Measurements from ENCODE around the gene GGA1.

Gene GGA1

DNA sequence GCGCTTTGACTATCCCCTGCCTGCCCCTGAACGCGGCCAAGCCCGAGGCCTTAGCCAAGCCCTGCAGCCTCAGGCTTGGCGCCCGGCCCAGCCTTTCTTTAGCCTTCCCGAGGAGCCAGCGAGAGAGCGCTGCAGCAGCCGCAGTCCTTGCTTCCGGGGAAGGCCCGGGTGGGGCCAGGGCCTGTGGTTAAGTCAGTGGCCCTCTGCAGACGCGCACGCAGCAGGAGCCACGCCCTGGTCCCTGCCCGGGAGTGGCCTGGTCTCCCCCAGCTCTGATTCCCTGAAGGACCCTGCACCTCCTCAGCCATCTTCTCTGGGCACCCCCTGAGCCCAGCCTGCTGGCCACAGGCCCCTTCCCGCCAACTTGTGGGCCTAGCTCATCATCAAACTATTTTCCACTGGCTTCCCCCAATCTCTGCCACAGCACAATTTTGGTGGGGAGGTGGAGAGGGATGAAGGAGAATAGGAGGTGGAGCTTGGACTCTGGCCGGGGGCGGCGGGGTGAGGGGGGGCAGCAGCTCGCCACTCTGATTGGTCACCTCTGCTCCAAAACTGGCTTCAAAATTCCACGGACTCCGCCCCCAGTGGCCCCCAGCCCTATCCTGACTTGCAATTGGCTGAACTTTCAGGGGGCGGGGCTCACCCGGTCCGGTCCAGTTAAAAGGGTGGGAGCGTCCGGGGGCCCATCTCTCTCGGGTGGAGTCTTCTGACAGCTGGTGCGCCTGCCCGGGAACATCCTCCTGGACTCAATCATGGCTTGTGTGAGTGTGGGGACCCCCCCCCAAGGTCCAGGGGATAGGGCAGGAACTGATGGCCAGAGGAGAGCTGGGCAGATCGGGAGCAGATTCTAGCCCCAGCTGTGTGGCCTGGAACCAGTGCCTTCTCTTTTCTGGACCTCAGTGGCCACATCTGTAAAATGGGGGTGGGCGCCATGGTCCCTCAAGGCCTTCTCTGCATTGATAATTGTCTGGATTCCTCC, 66.6 kb downstream of the GGA1 start, which contains the start of gene LGALS1:
Gene LGALS1, plus strand, starts transcription at position 686 of the 979 bp plus-strand sequence. Its CDS starts 67 bp downstream, at position 753.
- H3K4me1 ChIP-seq (ENCODE audit: control insufficient read depth, insufficient read depth, low read length), result peaks cover 5% of the 10 kb centered on the region
- WGBS, 2 experiments, result 50 to 54% methylated on average over 33 to 34 of the region's 34 CpGs
- H3K27ac ChIP-seq (ENCODE audit: insufficient read depth, low read depth, low read length, poor library complexity, severe bottlenecking), result no peak within 1 kb of the TSS
- peak within 1 kb of the TSS; percentile 3 for H3K4me3 ChIP-seq (ENCODE audit: insufficient read depth, low read depth, low read length)
- H3K36me3 ChIP-seq (ENCODE audit: control insufficient read depth, insufficient read depth, low read length), result no peaks in the 10 kb centered on the region
- peaks cover 17% of the 10 kb centered on the region for H3K27me3 ChIP-seq (ENCODE audit: control insufficient read depth, insufficient read depth, low read length, poor library complexity, severe bottlenecking)
- H3K9me3 ChIP-seq (ENCODE audit: control insufficient read depth, low read length), result no peaks in the 10 kb centered on the region

DNA sequence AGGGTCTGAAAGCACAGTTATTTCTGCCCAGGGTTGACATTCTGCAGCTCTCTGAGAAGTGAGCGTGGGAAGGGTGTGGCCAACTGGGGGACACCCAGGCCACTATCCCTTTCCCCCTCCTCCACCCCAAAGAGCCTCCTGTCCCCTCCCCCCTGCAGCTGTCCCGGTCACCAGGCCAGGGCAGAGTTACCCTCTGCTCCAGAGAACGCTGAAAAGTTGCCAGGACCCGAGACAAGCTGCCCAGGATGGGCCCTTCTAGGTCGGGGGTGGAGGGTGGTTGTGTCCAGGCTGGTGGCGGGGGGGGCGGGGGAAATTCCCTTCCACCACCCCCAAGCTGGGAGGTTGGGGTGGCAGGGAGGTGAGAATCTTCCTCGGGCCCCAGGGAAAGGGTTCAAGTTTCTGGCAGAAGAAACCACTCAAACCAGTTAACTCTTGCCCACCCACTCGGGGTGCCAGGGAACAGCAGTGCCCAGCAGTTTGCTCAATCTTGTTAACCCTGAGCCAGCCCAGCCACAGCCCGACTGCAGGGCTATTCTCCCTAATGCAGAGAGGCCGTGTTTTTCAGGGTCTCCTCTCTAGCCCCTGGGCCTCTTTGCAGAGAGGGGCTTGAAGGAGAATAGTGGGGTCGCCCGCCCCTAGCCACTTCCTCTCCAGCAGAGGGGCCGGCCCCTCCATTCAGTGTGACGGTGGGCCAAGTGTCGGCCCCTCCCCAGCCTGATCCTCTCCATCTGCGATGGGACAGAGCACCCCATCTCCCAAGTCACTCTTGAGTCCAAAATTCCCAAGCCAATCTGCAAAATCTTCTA, 67.5 kb downstream of the GGA1 start:
- H3K4me1 ChIP-seq (ENCODE audit: control insufficient read depth, insufficient read depth, low read length), result peaks cover 5% of the 10 kb centered on the region
- H3K27me3 ChIP-seq (ENCODE audit: control insufficient read depth, insufficient read depth, low read length, poor library complexity, severe bottlenecking), result peaks cover 17% of the 10 kb centered on the region
- 39 to 49% methylated on average over 15 to 17 of the region's 17 CpGs for WGBS, 2 experiments
- no peaks in the 10 kb centered on the region for H3K9me3 ChIP-seq (ENCODE audit: control insufficient read depth, low read length)
- no peaks in the 10 kb centered on the region for H3K36me3 ChIP-seq (ENCODE audit: control insufficient read depth, insufficient read depth, low read length)
- H3K4me3 ChIP-seq (ENCODE audit: insufficient read depth, low read depth, low read length), result no peak overlapping the region
- H3K27ac ChIP-seq (ENCODE audit: insufficient read depth, low read depth, low read length, poor library complexity, severe bottlenecking), result no peak overlapping the region

DNA sequence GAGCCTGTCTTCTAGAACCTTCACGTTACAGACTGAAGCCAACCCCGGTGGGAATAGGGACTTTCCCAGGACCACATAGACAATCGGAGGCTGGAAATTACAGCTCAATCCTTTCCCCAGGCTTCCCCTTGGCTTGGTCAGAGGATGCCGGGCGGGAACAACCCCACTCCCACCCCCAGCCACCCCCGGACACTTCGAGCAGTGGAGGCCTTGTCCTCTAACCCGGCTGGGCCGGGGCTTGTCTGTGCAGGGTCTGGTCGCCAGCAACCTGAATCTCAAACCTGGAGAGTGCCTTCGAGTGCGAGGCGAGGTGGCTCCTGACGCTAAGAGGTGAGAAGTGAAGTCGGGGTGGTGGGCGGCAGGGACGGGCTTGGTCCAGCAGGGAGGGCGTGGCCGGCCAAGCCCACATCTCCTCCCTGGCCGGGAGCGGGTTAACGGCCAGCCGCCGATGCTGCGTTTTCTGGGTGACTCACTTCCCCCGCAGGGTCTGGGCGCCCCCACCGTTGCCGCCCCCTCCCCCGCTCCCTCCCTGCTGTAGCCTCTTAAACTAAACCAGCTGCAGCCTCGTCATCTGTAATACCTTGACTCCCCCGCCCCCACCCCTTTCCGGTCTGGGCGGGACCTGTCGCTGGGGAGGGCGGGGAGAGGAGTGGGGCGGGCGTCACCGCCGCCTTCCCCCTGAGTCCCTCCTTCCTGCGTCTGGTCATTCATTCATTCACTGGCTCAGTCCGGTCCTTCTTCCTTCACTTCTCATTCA, 68.3 kb downstream of the GGA1 start:
- peak overlapping the region; percentile 46 for H3K4me3 ChIP-seq (ENCODE audit: insufficient read depth, low read depth, low read length)
- H3K9me3 ChIP-seq (ENCODE audit: control insufficient read depth, low read length), result no peaks in the 10 kb centered on the region
- no peaks in the 10 kb centered on the region for H3K36me3 ChIP-seq (ENCODE audit: control insufficient read depth, insufficient read depth, low read length)
- 3% methylated on average over 41 to 42 of the region's 42 CpGs for WGBS, 2 experiments
- peaks cover 5% of the 10 kb centered on the region for H3K4me1 ChIP-seq (ENCODE audit: control insufficient read depth, insufficient read depth, low read length)
- H3K27me3 ChIP-seq (ENCODE audit: control insufficient read depth, insufficient read depth, low read length, poor library complexity, severe bottlenecking), result peaks cover 17% of the 10 kb centered on the region
- H3K27ac ChIP-seq (ENCODE audit: insufficient read depth, low read depth, low read length, poor library complexity, severe bottlenecking), result no peak overlapping the region

DNA sequence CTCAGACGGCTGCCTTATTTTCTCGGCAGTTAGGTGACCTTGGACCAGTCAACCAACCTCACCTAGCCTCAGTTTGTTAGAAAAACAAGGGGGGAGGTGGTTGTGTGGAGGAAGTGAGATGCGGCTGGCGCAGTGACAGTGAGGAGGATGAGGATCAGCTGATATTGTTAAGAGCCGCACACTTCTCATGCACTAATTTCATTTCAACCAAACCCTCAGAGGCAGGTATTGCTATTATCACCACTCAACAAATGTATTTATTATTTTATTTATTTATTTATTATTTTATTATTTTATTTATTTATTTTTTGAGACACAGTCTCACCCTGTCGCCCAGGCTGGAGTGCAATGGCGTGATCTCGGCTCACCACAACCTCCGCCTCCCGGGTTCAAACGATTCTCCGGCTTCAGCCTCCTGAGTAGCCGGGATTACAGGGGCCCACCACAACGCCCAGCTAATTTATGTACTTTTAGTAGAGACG, 68.9 kb downstream of the GGA1 start:
- H3K27ac ChIP-seq (ENCODE audit: insufficient read depth, low read depth, low read length, poor library complexity, severe bottlenecking), result no peak overlapping the region
- peak overlapping the region; percentile 46 for H3K4me3 ChIP-seq (ENCODE audit: insufficient read depth, low read depth, low read length)
- H3K27me3 ChIP-seq (ENCODE audit: control insufficient read depth, insufficient read depth, low read length, poor library complexity, severe bottlenecking), result peaks cover 17% of the 10 kb centered on the region
- 78 to 83% methylated on average over 11 to 15 of the region's 15 CpGs for WGBS, 2 experiments
- H3K36me3 ChIP-seq (ENCODE audit: control insufficient read depth, insufficient read depth, low read length), result no peaks in the 10 kb centered on the region
- H3K9me3 ChIP-seq (ENCODE audit: control insufficient read depth, low read length), result no peaks in the 10 kb centered on the region
- peaks cover 5% of the 10 kb centered on the region for H3K4me1 ChIP-seq (ENCODE audit: control insufficient read depth, insufficient read depth, low read length)

DNA sequence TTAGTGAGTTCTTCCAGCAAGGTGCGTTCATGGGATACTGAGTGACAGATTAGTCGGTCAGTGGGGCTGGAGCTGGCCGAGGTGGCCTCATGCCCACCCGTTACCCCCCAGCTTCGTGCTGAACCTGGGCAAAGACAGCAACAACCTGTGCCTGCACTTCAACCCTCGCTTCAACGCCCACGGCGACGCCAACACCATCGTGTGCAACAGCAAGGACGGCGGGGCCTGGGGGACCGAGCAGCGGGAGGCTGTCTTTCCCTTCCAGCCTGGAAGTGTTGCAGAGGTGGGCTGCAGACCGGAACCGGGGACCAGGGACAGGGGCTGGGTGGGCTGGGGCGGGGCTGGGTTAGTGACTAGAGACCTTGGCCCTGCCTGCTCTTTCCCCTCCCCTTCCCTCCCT, 69.7 kb downstream of the GGA1 start:
- WGBS, 2 experiments, result 83 to 86% methylated on average over 18 of the region's 18 CpGs
- no peak overlapping the region for H3K27ac ChIP-seq (ENCODE audit: insufficient read depth, low read depth, low read length, poor library complexity, severe bottlenecking)
- no peaks in the 10 kb centered on the region for H3K36me3 ChIP-seq (ENCODE audit: control insufficient read depth, insufficient read depth, low read length)

DNA sequence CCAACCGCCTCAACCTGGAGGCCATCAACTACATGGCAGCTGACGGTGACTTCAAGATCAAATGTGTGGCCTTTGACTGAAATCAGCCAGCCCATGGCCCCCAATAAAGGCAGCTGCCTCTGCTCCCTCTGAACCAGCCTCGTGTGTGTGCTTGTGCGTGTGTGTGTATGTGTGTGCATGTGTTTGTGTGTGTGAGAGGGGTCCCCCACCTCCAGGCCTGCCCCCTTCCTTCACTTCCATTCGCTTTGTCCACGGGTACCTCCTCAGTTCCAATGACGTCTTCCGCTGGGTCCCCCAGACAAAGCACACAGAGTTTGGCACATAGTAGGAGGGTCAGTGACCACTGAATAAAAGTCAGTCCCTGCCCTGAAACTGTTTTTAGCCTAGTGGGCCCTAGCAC, 71.0 kb downstream of the GGA1 start:
- H3K27me3 ChIP-seq (ENCODE audit: control insufficient read depth, insufficient read depth, low read length, poor library complexity, severe bottlenecking), result peaks cover 17% of the 10 kb centered on the region
- WGBS, 2 experiments, result 90 to 94% methylated on average over 7 to 8 of the region's 8 CpGs

More for the DNA sequence above, 69.7 kb downstream of the GGA1 start:
- Histone ChIP-seq H3K27me3 (ENCODE audit: control insufficient read depth, insufficient read depth, low read length, poor library complexity, severe bottlenecking) (peaks cover 17% of the 10 kb centered on the region), H3K4me1 (ENCODE audit: control insufficient read depth, insufficient read depth, low read length) (peaks cover 5% of the 10 kb centered on the region), H3K4me3 (ENCODE audit: insufficient read depth, low read depth, low read length) (no peak overlapping the region), H3K9me3 (ENCODE audit: control insufficient read depth, low read length) (no peaks in the 10 kb centered on the region)

DNA sequence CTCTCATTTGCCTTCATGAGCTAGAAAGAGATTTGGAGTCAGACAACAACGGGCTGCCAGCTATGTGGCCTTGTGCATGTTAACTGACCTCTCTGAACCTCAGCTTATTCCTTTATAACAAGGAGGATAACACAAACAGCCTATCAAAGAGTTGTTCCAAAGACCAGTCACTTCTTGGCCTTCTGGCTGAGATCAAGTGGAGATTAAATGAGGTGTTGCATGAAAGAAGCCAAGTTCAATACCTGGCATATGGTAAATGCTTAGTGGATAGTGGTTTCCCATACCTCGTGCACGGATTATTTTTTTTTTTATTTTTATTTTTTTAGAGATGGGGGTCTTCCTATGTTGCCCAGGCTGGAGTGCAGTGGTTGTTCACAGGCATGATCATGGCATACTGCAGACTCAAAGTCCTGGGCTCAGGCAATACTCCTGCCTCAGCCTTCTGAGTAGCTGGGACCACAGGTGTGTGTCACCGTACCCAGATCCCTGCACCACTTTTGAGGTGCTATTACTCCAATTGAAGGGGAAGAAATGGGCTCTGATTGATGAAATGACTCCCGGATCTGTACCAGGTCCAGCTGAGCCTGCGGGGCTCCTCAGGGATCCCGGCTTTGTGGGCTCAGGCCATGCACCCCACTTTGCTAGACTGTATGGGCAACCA, 71.7 kb downstream of the GGA1 start:
- no peaks in the 10 kb centered on the region for H3K9me3 ChIP-seq (ENCODE audit: control insufficient read depth, low read length)
- no peaks in the 10 kb centered on the region for H3K36me3 ChIP-seq (ENCODE audit: control insufficient read depth, insufficient read depth, low read length)
- no peak overlapping the region for H3K27ac ChIP-seq (ENCODE audit: insufficient read depth, low read depth, low read length, poor library complexity, severe bottlenecking)
- H3K4me3 ChIP-seq (ENCODE audit: insufficient read depth, low read depth, low read length), result no peak overlapping the region
- H3K27me3 ChIP-seq (ENCODE audit: control insufficient read depth, insufficient read depth, low read length, poor library complexity, severe bottlenecking), result peaks cover 14% of the 10 kb centered on the region
- WGBS, 2 experiments, result 92 to 93% methylated on average over 7 of the region's 7 CpGs
- peaks cover 5% of the 10 kb centered on the region for H3K4me1 ChIP-seq (ENCODE audit: control insufficient read depth, insufficient read depth, low read length)

More for the DNA sequence above, 71.0 kb downstream of the GGA1 start:
- Histone ChIP-seq H3K9me3 (ENCODE audit: control insufficient read depth, low read length) (no peaks in the 10 kb centered on the region), H3K36me3 (ENCODE audit: control insufficient read depth, insufficient read depth, low read length) (no peaks in the 10 kb centered on the region), H3K27ac (ENCODE audit: insufficient read depth, low read depth, low read length, poor library complexity, severe bottlenecking) (no peak overlapping the region), H3K4me3 (ENCODE audit: insufficient read depth, low read depth, low read length) (no peak overlapping the region), H3K4me1 (ENCODE audit: control insufficient read depth, insufficient read depth, low read length) (peaks cover 5% of the 10 kb centered on the region)

DNA sequence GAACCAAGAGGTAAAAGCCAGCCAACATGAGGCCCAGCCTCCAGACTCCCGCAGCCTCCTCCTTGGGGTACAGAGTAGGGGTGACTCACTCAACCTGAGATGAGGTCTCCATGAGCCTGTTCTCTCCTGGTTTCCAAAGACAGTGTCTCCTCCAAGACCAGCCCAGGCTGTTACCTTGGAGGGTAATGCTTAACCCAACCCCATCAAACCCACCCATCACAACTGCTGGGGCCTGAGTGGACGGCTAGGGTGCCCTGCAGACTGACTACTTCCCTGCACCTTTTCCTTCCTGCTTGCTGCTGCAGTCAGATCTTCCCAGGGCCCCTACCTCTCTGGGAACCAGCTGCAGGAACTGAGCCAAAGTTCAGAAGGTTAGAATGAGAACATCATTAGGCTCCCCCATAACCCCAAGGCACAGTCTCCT, 72.4 kb downstream of the GGA1 start:
- Histone ChIP-seq H3K9me3 (ENCODE audit: control insufficient read depth, low read length) (no peaks in the 10 kb centered on the region), H3K27me3 (ENCODE audit: control insufficient read depth, insufficient read depth, low read length, poor library complexity, severe bottlenecking) (peaks cover 7% of the 10 kb centered on the region), H3K36me3 (ENCODE audit: control insufficient read depth, insufficient read depth, low read length) (no peaks in the 10 kb centered on the region), H3K27ac (ENCODE audit: insufficient read depth, low read depth, low read length, poor library complexity, severe bottlenecking) (no peak overlapping the region), H3K4me1 (ENCODE audit: control insufficient read depth, insufficient read depth, low read length) (peaks cover 5% of the 10 kb centered on the region), H3K4me3 (ENCODE audit: insufficient read depth, low read depth, low read length) (no peak overlapping the region)
- WGBS, 2 experiments, result 80 to 81% methylated on average over 2 of the region's 2 CpGs

DNA sequence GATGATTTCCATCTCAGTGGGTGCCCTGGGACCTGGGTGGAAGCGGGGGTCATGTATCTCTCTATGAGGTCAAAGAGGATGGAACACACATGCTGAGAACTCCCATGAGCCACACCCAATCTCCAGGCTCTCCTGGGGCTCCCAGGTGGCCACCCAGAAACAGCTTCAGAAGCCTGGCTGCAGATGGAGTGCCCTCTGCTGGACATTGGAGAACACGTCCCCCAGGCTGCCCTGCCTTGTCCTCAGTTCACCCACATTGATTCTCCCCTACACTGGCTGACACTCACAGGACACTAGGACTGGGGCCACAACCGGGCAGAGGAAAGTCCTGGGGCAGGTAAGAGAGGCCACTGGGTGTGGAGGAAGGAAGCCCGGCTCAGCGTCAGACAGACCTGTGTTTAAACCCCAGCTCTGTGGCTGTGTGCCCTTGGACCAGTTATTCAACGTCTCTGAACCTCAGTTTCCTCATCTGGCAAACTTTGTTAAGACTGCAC, 73.0 kb downstream of the GGA1 start:
- Histone ChIP-seq H3K4me3 (ENCODE audit: insufficient read depth, low read depth, low read length) (no peak overlapping the region), H3K4me1 (ENCODE audit: control insufficient read depth, insufficient read depth, low read length) (peaks cover 3% of the 10 kb centered on the region), H3K27ac (ENCODE audit: insufficient read depth, low read depth, low read length, poor library complexity, severe bottlenecking) (no peak overlapping the region), H3K36me3 (ENCODE audit: control insufficient read depth, insufficient read depth, low read length) (no peaks in the 10 kb centered on the region), H3K9me3 (ENCODE audit: control insufficient read depth, low read length) (no peaks in the 10 kb centered on the region), H3K27me3 (ENCODE audit: control insufficient read depth, insufficient read depth, low read length, poor library complexity, severe bottlenecking) (peaks cover 2% of the 10 kb centered on the region)
- 36% methylated on average over 6 of the region's 6 CpGs for WGBS, 2 experiments

All from ectodermal cell (in vitro differentiated cells).